SH-SY5Y (cell line): Measurements from ENCODE around the gene ARHGEF4.

Experiments
- GATA2 ChIP-seq: IDR thresholded peaks from 2 replicates; pipeline ENCODE4 v1.6.1; 2011; ENCODE audit warnings: mild to moderate bottlenecking, low read depth, low read length
- GATA3 ChIP-seq: IDR thresholded peaks from 2 replicates; pipeline ENCODE4 v1.6.1; 2011; ENCODE audit warnings: low read depth, mild to moderate bottlenecking, low read length, moderate library complexity

Gene ARHGEF4

DNA sequence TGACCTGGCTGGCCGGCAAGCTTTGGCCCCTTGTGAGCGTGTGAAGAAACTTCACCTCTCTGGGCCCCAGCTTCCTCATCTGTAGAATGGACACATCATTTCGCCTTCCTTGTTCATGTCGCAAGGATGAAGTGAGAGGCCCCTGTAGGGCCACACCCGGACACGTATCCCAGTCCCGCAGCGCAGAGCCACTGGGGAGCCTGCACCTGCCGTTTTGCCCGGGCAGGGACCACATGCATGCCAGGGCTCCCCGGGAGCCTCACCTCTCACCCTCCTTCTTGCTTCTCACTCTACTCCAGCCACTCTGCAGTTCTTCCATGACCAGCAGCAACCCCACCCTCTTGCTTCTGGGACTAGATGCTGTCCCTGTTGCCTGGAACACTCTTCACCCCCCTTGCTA, 179.1 kb downstream of the ARHGEF4 start:
- TF ChIP-seq GATA3 (no peak), GATA2 (no peak)

DNA sequence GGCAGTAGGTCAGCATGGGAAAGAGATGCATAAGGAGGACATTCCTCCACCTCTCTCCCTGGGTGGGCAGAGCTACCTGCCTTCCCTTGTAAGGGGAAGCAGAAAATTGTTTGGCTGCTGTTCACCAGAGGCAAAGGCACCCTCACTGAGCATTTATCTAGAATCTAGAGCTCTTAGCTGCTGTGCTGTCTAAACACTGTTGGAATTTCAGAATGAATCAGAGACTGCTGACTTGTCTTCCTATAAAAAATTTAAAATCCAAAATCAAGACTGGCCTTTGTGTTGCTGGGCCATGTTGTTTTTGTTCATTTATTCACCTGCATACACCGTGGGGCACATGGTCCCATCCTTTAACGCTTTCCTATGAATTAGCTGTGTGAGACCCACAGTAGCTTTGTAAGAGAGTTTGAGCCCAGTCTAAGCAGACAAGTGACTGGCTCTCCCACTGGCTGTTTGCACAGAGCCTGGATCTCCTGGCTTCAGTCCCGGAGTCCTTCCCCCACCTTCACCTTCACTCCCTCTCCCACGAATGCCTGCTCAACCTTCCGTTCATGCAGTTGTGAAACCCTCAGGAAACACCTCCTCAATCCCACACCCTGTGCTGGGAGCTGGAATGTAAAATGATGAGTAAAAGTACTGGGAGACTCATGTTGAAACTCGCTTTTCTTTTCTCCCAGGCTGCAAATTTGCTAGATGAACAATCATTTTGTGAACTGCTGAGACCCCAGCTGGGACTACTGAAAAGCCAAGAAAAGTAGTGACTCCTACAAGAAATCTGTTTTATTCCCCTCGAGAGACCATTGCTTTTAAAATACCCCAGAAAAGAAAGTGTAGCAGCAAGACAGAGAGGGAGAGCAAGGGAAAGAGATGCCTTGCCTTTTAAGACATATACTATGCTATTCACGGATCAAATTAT, 180.4 kb downstream of the ARHGEF4 start:
- TF ChIP-seq GATA2 (no peak), GATA3 (no peak)

DNA sequence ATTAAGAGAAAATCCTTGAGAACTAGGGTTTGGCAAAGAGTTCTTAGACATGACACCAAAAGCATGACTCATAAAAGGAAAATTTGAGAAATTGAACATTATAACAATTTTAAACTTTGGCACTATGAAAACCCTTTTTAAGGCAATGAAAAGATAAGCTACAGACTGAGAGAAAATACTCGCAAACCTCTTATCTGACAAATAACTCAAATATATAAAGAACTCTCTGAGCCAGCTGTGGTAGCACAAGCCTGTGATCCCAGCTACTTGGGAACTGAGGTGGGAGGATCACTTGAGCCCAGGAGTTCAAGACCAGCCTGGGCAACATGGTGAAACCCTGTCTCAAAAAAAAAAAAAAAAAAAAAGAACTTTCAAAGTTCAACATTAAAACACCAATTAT, 186.0 kb downstream of the ARHGEF4 start:
- TF ChIP-seq GATA3, result no peak
- no peak for TF ChIP-seq GATA2

DNA sequence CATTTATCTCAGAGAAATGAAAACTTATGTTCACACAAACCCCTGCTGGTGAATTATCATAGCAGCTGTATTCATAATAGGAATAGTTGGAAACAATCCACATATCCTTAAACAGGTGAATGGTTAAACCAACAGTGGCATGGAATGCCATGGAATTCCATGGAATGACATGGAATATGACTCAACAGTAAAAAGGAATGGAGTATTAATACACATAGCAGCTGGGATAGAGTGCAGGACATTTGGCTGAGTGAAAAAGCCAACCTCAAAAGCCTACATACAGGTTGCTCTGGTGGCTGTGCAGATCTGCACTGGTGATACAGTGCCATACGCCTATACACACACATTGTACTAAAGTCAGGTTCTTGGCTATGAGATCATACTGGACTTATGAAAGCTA, 187.0 kb downstream of the ARHGEF4 start:
- TF ChIP-seq GATA3 (no peak), GATA2 (no peak)

DNA sequence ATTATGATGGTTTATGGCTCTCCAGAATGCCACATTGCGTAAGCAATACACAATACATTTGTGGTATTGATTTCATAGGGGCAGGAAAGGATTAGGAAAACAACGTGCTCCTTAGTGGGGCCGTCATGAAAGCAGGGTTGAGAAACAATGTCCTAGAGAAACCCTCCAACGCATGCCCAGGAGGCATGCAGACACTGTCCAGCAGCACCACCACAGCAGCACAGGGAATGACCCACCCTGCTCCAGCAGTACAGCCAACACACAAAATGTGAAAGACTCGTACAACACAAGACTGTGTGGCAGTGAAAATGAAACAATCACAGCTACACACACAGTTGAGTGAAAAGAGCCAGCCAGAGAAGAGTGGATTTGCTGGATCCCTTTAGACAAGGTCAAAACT, 190.2 kb downstream of the ARHGEF4 start:
- TF ChIP-seq GATA2, result no peak

DNA sequence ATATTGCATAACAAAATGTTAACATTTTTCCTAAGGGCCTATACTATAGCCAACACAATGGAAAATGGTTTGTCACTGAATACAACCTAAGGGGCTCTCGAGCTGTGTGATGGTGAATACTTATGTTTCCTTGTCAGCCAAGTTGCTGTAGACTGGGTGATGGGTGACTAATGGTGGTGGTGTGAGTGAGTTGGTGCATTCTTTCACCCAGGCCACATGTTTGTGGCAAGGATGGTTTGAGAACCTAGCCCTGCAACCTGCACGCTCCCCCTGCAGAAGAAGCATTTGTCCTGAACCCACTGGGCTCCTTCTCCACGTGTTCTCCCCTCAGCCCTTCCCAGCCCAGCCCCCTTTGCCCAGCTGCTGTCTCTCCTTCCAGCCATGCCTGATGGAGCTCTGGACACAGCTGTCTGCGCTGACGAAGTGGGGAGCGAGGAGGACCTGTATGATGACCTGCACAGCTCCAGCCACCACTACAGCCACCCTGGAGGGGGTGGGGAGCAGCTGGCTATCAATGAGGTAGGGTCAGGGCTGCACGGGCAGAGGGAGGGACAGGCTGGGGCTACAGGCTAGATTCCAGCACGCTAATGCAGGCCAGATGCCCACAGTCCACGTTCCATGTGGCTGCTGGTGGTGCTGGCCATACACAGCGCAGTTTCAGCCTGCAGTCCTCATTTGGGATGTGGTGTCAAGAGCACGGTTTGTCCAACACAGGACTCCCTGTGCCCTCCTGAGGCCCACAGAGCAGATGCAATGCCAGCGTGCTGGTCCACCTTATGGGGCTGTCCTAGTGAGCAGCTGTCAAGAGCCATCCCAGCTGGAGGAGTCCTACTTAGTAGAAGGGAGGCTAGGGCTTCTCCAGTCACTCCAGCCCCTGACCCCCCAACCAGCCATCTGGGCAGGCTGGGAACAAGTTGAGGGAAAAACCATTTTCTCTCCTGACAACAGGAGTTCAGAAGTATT, 191.1 kb downstream of the ARHGEF4 start:
- TF ChIP-seq GATA2 (no peak), GATA3 (no peak)

DNA sequence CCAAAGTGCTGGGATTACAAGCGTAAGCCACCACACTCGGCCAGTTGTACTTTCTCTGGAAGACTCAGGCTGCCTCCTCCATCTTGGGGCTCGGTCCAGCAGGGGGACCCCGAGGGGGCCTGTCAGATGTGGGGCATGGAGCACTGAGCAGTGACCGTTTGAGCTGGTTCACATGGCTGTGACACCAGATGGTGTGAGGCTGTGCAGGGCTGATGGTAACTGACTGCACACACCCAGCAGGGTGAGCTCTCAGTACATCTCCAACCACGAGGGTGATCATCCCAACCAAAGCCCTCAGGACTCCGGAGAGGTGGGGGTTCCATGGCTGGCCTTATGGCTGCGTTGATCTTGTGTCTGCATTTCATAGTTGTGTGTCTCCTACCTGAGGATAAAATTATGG, 193.1 kb downstream of the ARHGEF4 start:
- TF ChIP-seq GATA3 (no peak), GATA2 (no peak)

DNA sequence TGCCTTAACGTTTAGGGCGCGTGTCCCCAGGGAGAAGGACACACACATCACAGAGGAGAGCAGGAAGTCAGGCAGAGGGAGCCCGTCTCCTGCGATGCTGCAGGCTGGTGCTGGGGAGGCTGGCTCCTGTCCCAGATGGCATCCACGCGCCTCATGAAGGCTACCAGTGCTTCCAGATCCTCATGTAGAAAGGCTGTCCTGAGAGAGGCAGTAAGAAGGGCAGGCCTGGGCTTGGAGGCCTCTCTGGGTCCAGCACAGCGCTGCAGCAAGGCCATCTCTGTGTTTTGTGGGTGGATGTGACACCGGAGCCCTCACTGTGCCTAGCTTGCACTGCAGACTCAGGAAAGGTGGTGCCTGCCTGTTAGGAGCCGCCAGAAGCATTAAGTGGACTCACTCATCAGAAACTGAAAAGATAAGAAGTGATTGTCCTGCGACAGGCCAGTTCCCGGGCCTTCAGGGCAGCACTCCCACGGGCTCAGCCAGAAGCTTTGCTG, 193.8 kb downstream of the ARHGEF4 start:
- TF ChIP-seq GATA3 (no peak), GATA2 (0 out of 2 replicates have a peak, but pooled peaks have one; percentile 35)

DNA sequence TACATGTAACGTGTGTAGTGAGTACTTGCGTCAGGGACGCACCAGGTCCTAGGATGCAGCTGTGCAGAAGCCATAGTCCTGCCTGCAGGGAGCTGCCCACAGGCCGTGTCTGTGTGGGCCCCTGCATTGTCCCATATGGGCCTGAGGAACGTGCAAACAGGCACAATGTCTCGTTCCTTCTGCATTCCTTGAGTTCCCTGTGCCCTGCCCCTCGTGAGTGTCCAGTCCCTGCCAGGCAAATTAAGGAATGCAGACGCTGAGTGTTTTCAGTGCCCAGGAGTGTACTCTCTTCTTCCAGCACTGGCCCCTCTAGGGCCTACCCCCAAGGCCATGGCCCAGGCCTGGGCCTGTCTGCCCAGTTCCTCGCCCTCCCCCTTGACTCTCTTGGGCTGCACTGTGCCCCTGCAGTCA, 194.7 kb downstream of the ARHGEF4 start:
- no peak for TF ChIP-seq GATA2
- TF ChIP-seq GATA3, result no peak

DNA sequence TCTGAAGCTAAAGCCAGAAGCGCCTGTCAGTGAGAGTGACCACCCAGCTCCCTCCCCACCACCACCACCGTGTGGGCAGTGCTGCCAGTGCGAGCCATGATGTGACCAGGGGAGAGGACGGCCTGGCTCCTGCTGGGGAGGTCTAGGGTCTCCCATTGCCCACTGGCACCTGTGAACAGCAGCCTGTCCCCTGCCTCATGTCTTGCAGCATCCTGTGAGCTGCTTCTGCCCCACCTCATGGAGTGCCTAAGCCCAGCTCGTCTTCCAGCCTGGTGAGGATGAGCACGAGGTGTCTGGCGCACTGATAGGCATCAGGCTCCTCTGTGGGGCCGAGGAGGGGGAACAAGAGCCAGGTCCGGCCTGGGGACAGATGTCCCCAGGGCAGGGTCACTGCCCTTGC, 195.2 kb downstream of the ARHGEF4 start:
- TF ChIP-seq GATA3 (no peak), GATA2 (peak; percentile 24; the same call in 1 of the 2 replicates)

DNA sequence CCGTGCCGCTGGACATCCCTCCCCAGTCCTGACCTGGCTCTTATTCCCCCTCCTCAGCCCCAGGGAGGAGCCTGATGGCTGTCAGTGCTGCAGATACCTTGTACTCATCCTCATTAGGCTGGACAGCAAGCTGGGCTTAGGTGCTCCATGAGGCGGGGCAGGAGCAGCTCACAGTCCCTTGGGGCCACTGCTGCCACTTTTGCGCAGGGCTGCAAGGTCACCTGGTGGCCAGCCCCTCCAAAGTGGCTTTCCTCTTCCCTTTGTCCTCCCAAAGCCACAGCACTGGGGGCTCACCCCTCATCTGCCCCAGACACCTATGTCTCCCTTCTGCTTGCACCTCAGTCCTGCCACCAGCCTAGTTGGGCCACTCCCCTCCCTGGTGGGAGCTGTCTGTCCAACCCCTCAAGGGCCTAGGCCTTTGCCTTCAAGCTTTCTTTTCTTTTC, 195.7 kb downstream of the ARHGEF4 start:
- TF ChIP-seq GATA2, result no peak
- TF ChIP-seq GATA3, result no peak

DNA sequence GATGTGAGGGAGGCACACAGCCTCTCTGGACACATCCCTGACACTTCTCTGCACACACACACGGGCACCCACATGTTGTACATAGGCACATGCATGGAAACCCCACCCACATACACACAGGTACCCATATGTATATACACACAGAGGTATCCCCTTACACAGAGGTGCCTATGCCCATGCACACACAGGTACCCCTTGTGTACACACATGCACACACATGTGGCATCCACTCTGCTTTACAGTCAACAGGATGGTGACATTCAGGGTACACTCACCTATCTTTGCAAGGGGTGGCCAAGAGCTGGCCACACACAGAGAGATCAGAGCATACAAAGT, 197.0 kb downstream of the ARHGEF4 start:
- TF ChIP-seq GATA3 (no peak), GATA2 (no peak)

DNA sequence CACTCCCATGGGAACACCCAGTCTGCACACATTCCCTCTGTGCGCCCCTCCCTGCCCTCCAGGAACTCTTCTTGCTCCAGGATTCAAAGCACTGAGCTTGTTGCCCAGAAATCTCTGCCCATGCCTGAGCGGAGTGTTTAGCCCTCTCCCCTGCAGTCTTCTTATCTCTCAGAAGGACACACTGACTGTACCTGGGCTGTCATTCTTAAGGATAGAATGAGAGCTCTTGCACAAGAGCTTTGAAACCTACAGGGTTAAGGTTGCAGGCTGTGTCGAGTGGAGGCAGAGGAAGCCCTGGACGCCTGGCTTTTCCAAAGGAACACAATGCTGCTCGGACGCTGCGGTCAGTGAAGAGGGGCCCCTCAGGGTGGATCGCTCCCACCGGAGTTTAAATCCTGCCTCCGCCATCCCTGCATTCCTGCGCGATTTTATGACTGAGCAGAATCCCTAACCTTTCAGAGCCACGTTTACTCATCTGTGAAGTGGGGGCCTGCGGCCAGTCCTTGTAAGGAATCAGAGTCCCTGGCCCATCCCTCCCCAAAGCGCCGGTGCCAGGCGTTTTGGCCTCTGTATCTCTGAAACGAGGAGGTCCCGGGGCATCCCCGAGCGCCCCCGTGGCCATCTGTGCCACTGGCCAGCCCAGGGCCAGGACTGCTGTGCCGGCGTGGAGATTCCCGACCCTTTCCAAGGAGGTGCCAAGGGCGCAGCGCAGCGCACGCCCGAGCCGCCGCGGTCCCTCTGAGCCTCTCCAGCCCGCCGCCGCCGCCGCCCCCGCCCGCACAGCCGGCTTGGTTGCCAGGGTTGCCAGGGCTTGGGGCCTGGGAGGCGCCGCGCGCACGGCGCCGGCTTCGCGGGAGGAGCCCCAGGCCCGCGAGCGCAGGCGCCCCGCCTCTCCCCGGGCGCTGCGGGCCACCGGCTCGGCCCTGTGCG, 197.7 kb downstream of the ARHGEF4 start:
- TF ChIP-seq GATA3 (no peak), GATA2 (no peak)
